DMS 273 treated with DMSO at 0.1 percent for 48 hours (cell line): ENCODE data around the gene GDI1.

Experiments used
- DNase-seq: peaks from one replicate; lab custom pipeline; 2025; lab: John Stamatoyannopoulos, UW

GDI1 gene

DNA sequence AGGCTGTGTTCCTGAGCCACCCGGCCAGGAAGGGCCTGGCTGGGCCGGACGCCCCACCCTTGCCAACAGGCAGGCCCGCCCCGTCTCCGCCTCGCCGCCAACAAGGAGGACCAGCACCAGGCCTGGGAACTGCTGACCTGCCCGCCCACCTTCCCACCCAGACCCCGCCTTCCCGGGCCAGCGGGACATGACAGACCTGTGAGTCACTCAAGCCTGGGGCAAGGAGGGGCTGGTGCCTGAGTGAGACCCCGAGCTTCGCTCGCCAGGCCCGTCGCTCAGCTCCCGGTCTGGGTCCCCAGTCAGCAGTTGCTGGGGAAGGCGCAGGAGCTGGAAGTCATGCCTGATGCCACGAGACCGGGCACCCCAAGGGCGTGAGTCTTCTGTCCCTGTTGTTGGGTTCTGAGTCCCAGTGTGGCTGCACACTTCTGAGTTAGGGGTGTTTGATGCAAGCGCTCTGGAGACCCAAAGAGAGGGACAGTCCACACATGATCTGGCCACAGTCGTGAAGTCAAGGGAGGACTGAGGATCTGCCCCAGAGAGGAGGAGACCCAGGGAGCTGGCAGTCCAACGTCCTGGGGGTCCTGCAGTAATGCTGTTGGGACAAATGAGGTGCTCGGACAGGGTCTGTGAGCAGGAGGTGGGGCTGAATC is 27.6 kb upstream of the GDI1 start, which contains the start of gene DNASE1L1:
Gene DNASE1L1 (minus strand): TSS at position 33 of the 650 bp plus-strand sequence. CDS start 3,686 bp downstream, outside the sequence.
- DNase-seq: no peak

DNA sequence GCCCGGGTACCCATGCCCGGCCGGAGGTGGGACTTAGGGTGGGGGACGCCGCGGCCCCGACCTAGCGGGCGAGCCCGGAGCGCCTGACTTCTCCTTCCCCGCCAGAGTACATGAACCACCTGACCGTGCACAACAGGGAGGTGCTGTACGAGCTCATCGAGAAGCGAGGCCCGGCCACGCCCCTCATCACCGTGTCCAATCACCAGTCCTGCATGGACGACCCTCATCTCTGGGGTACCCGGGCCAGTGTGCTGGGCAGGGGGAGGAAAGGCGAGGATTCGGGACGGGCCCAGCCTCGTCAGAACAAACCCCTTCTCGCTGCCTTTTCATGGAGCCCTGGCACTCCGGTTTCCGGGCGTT is 25.0 kb upstream of the GDI1 start:
- no peak for DNase-seq

DNA sequence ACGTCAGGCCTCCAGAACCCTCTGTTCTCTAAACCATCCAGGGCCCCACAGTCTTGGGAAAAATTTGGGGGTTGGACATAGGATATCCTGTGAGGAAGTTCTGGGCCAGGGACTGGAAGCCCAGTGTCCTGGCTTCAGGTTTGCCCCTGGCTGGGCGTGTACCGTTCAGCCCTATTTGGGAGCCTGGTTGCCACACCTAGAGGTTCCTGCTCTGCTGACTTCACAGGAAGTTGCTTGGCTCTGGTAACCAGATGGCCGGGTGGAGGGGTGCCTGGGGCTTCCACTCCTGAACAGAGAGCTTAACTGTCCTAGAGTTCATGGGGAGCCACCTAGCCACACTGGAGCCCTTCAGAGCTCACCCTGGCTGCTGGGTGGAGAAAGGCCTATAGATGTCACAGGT is 24.5 kb upstream of the GDI1 start:
- DNase-seq: no peak

DNA sequence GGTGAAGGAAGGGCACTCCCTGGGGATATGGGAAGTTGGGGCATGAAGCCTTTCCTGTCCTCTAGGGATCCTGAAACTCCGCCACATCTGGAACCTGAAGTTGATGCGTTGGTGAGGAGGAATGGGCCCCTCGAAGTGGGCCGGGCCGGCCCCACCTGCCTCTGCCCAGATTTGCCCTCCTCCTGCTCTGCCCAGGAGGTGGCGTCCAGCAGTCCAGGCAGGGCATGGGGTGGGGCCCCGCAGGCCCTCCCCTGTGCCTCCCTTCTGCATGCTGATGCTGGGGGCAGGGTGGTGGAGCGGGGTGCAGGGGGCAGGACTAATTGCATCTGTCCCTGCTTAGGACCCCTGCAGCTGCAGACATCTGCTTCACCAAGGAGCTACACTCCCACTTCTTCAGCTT is 23.8 kb upstream of the GDI1 start:
- DNase-seq: no peak

DNA sequence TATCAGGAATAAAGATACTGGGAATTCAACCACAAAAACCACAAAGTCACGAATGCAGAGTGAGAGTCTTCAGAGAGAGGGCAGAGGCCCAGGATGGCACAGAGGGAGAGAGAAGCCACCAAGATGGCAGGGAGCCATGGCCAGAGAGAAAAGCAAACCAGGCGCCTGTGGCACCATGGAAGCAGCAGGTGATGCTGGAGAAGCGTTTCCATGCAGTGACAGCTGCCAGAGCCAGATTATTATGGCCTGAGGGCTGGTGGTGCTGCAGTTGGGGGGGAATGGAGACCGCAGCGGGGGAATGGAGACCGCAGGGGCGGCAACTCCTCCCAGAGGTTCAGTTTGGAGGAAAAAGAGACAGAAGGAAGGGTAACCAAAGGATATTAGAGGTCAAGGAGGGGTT is 19.8 kb upstream of the GDI1 start:
- DNase-seq: no peak

DNA sequence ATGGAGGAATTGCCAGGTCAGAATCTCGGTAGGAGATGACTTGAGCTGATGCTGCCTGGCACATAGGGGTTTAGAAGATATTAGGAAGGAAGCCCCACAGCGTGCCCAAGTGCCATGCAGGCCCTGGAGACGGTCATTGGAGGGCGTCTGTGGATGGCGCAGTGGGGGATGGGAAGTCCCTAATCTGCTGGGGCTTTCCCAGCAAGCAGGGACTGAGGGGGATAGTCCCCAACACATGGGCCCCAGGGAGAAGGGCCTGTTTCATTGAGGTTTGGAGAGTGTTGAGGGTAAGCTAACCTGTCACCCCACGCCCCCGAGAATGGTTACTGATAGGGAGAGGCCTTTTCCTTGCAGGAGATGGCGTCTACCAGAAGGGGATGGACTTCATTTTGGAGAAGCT is 17.8 kb upstream of the GDI1 start:
- DNase-seq: no peak

DNA sequence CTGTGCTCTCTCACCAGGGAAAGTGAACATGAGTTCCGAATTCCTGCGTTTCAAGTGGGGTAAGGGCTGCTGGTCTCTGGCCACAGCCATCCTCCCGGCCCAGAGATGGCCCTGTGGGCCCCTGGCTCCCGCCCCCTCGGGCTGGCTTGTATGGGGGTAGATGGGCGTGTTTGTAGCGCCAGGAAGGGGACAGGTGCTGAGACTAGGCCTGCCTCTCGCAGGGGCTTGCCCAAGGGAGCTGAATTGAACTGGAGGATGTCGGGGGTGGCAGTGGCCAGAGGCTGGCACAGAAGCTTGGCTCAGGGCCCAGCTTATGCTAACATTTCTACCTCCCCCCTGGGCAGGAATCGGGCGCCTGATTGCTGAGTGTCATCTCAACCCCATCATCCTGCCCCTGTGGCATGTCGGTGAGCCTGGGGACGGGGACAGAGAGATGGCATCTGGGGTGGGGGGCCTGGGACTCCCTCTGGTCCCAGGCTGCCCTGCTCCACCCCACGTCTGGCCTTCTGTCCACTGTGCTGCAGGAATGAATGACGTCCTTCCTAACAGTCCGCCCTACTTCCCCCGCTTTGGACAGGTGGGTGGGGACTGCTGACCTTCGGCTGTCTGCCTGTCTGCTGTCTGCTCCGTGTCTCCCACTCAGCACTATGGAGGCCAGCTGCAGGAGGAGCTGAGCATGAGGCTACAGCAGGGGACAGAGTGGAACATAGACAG is 17.1 kb upstream of the GDI1 start:
- no peak for DNase-seq

DNA sequence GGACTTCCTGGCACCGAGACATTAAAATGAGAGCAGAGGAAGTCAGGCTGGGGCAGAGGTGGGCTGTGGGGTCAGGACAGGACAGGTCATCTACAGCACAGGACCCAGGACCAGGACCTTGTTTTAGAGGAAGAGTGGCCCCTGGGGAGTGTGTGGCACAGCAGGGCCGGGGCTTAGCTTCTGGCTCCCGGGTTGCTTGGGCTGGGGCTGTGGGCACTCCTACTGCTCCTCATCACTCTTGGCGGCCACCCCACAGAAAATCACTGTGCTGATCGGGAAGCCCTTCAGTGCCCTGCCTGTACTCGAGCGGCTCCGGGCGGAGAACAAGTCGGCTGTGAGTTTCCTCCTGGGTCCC is 16.6 kb upstream of the GDI1 start:
- DNase-seq: no peak

DNA sequence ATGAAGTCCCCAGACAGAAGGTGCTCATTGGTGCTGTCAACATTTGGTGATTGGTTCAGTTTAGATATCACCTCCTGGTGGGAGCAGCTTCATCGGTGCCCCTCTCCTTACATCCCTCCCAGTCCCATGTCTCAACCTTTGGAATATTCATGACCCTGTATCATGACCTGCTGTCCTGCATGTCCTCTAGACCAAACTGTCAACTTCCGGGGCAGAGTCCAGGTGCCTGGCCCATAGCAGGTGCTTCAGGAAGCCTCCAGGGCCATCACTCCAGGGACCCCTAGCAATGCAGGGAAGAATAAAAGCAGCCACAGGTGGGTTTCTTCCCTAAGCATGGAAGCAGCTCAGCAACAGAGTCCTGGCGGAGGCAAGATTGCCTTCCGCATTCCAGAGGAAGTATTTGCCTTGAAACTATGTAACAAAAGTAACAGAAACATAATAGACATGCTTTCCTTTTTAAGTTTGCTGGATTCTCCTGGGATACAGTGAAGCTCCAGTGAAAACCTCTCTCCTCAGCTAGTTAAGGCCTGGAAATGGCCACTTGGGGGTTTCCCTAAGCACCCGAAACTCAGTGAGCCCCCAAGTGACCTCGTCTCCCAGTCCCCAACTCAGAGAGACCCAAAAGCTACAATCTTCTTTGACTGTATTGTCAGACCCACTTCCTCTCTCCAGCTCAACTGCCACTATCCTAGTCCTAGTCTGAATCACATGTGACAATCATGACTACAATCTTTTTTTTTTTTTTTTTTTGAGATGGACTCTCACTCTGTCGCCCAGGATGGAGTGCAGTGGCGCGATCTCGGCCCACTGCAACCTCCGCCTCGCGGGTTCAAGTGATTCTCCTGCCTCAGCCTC is 9.8 kb upstream of the GDI1 start:
- DNase-seq: no peak

DNA sequence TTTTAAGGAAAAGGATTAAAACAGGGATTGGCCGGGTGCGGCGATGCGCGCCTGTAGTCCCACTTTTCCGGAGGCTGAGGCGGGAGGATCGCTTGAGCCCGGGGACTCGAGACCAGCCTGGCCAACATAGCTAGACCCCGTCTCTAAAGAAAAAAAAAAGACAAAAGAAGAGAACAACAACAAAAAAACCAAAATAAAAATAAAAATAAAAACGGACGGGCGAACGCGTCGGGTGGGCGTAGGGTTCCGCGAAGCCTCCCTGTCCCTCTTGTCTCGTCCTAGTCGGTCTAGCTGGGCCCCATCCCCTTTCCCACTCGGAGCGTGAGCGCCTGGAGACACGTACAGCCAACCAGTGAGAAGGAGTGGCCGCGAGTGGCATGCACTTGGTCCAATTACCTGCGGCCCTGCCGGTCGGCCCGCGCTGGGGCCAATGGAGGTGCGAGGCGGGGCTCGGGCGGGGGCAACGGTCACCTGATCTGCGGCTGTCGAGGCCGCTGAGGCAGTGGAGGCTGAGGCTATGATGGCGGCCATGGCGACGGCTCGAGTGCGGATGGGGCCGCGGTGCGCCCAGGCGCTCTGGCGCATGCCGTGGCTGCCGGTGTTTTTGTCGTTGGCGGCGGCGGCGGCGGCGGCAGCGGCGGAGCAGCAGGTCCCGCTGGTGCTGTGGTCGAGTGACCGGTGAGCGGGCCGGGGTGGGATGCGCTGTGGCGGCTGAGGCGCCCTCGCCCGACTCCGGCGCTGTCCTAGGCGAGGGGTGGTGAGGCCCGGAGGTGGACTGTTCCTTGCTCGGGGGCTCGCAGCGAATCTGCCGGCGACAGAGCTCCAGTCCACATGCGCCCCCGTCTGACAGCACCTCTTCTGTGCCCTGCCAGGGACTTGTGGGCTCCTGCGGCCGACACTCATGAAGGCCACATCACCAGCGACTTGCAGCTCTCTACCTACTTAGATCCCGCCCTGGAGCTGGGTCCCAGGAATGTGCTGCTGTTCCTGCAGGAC is 8.5 kb upstream of the GDI1 start, which contains the start of gene ATP6AP1:
Gene ATP6AP1 (plus strand): TSS at position 502 of the 996 bp plus-strand sequence. CDS start 16 bp downstream, at position 518.
- DNase-seq: peak; percentile 78

DNA sequence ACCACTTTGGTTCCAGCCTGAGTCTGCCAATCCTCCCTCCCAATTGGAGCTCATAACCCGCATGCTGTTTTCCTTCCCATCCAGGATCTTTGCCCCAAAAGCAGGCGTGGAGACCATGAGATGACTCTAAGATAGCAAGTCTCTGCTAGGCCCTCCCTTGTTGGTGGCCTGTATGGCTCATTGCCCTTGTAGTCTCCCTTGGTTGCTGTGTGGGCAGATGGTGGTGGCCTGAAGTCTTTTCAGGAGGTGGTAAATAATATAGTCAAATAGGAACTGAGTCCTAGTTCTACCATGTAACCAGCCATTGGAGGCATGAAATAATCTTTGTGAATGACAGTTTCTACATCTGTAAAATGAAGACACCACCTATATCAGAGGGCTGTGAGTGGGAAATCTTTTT is 7.2 kb upstream of the GDI1 start:
- no peak for DNase-seq

DNA sequence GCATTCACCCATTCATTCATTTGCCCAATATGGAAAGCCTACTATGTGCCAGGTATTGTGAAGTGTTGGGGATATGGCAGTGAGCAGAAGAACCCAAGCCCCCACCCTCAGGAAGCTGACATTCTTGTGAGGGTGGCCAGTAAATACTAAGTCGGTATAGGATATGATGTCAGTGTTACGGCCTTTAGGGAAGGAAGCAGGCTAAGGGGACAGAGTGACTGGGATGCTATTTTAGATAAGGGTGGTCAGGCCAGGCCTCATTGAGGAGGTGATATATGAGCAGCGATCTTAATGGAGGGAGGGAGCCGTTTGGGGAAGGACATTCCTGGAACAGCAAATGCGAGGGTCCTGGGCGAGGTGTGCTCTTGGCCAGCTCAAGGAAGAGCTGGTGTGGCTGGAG is 6.5 kb upstream of the GDI1 start:
- DNase-seq: no peak

DNA sequence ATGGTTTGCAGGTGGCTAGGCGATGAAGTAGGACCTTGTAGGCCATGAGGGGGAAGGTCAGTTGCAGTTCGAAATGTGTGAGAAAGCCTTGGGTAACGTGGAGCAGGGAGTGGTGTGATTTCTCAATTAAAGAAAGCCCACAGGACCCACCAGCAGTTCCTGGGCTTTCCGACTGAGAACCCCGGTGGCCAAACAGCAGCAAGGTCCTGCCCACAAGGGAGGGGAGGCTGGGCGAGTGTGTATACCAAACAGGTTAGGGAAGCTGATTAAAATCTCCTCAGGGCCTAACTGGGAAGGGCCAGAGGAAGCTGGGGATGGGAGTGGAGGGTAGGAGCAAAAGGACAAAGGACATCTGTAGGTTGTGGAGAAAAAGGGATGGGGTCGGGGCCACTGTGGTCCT is 6.0 kb upstream of the GDI1 start:
- no peak for DNase-seq

DNA sequence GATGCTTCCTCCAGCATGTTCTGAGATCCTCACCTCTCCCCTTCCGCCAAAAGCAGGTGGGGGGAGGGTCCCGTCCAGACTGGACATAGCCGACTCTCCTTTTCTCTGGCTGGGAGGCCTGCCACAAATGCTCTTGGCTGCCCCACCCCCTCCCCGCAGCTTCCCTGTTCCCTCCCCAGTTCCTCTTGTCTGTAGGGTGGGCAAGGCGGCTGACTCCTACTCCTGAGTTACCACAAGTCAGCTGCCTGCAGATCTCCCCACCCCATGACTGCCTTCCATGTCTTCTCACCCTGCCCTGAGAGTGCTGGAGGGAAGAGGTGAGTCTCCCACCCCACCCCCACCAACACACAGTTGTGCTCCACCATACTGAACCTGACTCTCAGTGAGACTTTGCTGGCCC is 5.6 kb upstream of the GDI1 start:
- DNase-seq: no peak

DNA sequence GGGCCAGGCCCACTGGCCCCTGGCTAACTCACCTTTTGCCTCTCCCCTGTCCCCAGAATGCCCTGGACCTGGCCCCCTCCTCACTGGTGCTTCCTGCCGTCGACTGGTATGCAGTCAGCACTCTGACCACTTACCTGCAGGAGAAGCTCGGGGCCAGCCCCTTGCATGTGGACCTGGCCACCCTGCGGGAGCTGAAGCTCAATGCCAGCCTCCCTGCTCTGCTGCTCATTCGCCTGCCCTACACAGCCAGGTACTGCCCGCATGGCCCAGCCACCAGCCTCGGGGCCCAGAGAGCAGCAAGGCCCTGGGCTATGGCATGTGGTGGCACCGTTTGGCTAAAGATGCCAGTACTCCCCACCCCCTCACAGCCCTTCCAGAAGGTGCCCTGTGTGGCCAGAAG is 4.7 kb upstream of the GDI1 start:
- DNase-seq: no peak

DNA sequence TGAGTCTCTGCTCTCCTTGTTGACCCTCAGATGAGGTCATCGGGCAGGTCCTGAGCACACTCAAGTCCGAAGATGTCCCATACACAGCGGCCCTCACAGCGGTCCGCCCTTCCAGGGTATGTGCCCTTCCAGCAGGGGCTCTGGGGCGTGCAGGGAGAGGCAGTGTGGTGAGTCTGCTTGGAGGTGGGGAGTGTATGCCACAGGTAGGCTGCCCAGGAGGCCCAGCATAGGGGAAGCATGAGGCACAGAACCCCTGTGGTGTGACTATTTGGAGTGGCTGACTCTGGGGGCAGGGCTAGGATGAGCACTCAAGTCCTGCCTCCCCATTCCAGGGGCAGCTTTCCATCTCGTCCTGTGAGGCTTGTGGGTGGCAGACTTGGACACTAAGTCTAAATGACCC is 3.3 kb upstream of the GDI1 start:
- no peak for DNase-seq

DNA sequence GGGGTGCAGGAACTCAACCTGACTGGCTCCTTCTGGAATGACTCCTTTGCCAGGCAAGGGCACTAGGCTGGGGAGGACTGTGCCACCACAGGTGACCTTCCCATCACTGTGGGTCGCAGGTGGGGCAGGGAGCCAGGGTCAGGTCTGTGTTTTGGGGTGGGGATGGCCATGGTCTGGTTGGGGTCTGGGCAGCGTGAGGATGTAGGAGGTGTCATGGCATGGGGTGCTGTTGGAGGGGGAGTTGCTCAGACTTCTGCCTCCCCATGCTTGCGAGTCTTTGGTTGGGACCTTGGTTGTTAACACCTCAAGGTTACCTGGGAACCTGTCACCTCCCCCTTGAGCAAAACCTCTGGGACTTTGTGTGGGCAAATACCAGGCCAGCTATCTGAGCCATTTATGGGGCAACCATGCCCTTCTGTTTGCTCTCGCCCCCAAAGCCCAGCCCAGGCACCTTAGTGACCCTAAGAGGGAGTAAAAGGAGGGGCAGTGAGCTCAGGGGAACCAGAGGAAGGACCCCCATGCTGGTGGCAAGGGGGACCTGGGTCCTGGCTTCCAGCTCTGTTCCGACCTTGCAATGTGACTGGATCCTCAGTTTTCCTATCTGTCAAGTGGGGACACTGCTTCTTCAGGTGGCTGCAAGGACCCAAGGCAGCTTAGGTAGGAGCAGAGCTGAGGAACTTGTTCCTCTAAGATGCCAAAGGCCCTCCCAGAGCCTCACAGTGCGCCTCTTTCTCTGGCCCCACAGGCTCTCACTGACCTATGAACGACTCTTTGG is 2.4 kb upstream of the GDI1 start:
- DNase-seq: no peak

DNA sequence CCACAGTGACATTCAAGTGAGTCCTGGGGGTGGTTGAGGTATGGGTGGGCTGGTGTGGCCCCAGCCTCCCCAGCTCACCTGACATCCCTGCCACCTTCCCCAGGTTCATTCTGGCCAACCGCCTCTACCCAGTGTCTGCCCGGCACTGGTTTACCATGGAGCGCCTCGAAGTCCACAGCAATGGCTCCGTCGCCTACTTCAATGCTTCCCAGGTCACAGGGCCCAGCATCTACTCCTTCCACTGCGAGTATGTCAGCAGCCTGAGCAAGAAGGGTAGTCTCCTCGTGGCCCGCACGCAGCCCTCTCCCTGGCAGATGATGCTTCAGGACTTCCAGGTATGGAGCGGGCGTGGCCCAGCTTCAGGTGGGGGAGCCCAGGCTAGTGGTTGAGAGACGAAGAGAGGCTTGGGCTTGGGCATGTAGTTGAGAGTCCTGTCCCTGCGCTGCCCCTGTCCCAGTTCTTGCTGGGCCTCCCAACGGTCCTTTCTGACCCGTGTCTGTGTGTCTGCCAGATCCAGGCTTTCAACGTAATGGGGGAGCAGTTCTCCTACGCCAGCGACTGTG is 1.7 kb upstream of the GDI1 start:
- DNase-seq: no peak

DNA sequence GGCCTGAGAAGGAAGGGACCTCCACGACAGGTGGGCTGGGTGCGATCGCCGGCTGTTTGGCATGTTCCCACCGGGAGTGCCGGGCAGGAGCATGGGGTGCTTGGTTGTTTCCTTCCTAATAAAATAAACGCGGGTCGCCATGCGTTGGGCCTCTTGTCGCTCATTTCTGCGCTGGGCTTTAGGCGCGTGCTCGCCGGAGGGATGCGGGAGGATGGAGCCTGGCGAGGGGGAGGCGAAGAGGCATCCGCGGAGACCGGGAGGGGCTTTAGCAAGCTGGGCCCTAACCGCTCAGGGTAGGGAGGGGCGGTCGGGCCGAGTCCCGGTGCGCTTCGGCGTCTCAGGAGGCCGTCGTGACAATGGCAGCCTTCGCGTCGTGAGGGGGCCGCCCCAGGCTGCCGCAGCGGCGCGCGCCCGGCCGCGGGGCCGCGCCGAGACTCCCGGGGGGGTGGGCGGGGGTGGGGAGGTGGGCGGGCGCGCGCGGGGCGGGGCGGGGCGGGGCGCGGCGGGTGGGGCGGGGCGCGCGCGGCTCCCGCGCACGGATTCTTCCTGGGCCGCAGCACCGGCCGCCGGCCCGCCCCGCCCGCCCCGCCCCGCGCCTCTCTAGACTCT is 476 bp upstream of the GDI1 start:
- no peak for DNase-seq
